ENCODE results near the gene SLC8A3. TPM values are rescaled to one million over a fixed set of nuclear protein-coding genes. Genes with fewer than 3 reads are reported as not detected.

Gene SLC8A3
- total RNA-seq, 1 donor from 2014 or later, result 0.12 TPM

GRCh38 chr14:70177081-70177800, 11.5 kb downstream of the SLC8A3 start:
- DNase-seq (ENCODE audit: low read depth), result no peak
- TF ChIP-seq CTCF (conservative IDR thresholded peaks at IDR 0.05; ENCODE audit: low read depth, low read length), result no peak
- no peak overlapping the region for H3K4me3 ChIP-seq (ENCODE audit: low read depth, low read length)

- DNase-seq (ENCODE audit: low read depth), result no peak
- TF ChIP-seq CTCF (conservative IDR thresholded peaks at IDR 0.05; ENCODE audit: low read depth, low read length), result no peak
- no peak overlapping the region for H3K4me3 ChIP-seq (ENCODE audit: low read depth, low read length)
Observed at GRCh38 chr14:70173569-70173968, 15.2 kb downstream of the SLC8A3 start.

- no peak for TF ChIP-seq CTCF (conservative IDR thresholded peaks at IDR 0.05; ENCODE audit: low read depth, low read length)
- no peak for DNase-seq (ENCODE audit: low read depth)
- H3K4me3 ChIP-seq (ENCODE audit: low read depth, low read length), result no peak overlapping the region
Observed at GRCh38 chr14:70171726-70172125, 17.0 kb downstream of the SLC8A3 start.

GRCh38 chr14:70170976-70171375, 17.8 kb downstream of the SLC8A3 start:
- no peak overlapping the region for H3K4me3 ChIP-seq (ENCODE audit: low read depth, low read length)
- no peak for TF ChIP-seq CTCF (conservative IDR thresholded peaks at IDR 0.05; ENCODE audit: low read depth, low read length)
- DNase-seq (ENCODE audit: low read depth), result no peak

- no peak for DNase-seq (ENCODE audit: low read depth)
- no peak overlapping the region for H3K4me3 ChIP-seq (ENCODE audit: low read depth, low read length)
- no peak for TF ChIP-seq CTCF (conservative IDR thresholded peaks at IDR 0.05; ENCODE audit: low read depth, low read length)
Observed at GRCh38 chr14:70168406-70168805, 20.3 kb downstream of the SLC8A3 start.

- TF ChIP-seq CTCF (conservative IDR thresholded peaks at IDR 0.05; ENCODE audit: low read depth, low read length), result no peak
- H3K4me3 ChIP-seq (ENCODE audit: low read depth, low read length), result no peak overlapping the region
- DNase-seq (ENCODE audit: low read depth), result no peak
Observed at GRCh38 chr14:70166530-70167203, 22.1 kb downstream of the SLC8A3 start.

GRCh38 chr14:70162358-70162757, 26.4 kb downstream of the SLC8A3 start:
- H3K4me3 ChIP-seq (ENCODE audit: low read depth, low read length), result no peak overlapping the region
- TF ChIP-seq CTCF (conservative IDR thresholded peaks at IDR 0.05; ENCODE audit: low read depth, low read length), result no peak
- no peak for DNase-seq (ENCODE audit: low read depth)
